Inflammatory macrophage (primary cell): Measurements from ENCODE around the gene CPEB1.
A peak's percentile ranks its signal among the peaks of the same experiment; 100 is the strongest.

ENCODE experiments used
- DNase-seq, 2 donors: peaks; one replicate each; pipeline ENCODE4 v3.0.0-alpha.2; 2020 to 2022

CPEB1 gene

GRCh38 chr15:82595203-82595602 lies 52.0 kb downstream of the CPEB1 start:
- DNase-seq: no peak

GRCh38 chr15:82587805-82588204 lies 59.4 kb downstream of the CPEB1 start:
- no peak for DNase-seq

GRCh38 chr15:82585072-82585471 lies 62.1 kb downstream of the CPEB1 start:
- DNase-seq: peak; percentile 35 to 43

GRCh38 chr15:82580713-82581112 lies 66.5 kb downstream of the CPEB1 start:
- DNase-seq: no peak

GRCh38 chr15:82575335-82575734 lies 71.8 kb downstream of the CPEB1 start:
- DNase-seq: no peak

- no peak for DNase-seq
These were observed 74.2 kb downstream of the CPEB1 start for GRCh38 chr15:82572986-82573385.

- no peak for DNase-seq
These were observed 74.9 kb downstream of the CPEB1 start for GRCh38 chr15:82572311-82572710.

GRCh38 chr15:82571722-82572222 lies 75.4 kb downstream of the CPEB1 start:
- DNase-seq: peak; percentile 45 to 70

- no peak for DNase-seq
These were observed 76.2 kb downstream of the CPEB1 start for GRCh38 chr15:82570721-82571508.

GRCh38 chr15:82569834-82570233 lies 77.3 kb downstream of the CPEB1 start:
- DNase-seq: no peak

- no peak for DNase-seq
These were observed 78.2 kb downstream of the CPEB1 start for GRCh38 chr15:82568986-82569385.

GRCh38 chr15:82567661-82568060 lies 79.5 kb downstream of the CPEB1 start:
- DNase-seq: no peak

GRCh38 chr15:82566690-82567089 lies 80.5 kb downstream of the CPEB1 start:
- DNase-seq: no peak

- no peak for DNase-seq
These were observed 88.7 kb downstream of the CPEB1 start for GRCh38 chr15:82558502-82558901.

- no peak for DNase-seq
These were observed 90.7 kb downstream of the CPEB1 start for GRCh38 chr15:82556315-82557035.

- no peak for DNase-seq
These were observed 92.3 kb downstream of the CPEB1 start for GRCh38 chr15:82554849-82555248.

- no peak for DNase-seq
These were observed 92.8 kb downstream of the CPEB1 start for GRCh38 chr15:82554351-82554750.

GRCh38 chr15:82553846-82554245 lies 93.3 kb downstream of the CPEB1 start:
- no peak for DNase-seq

- DNase-seq: no peak
These were observed 94.3 kb downstream of the CPEB1 start for GRCh38 chr15:82552861-82553260.

- peak; percentile 53 to 80 for DNase-seq
These were observed 95.4 kb downstream of the CPEB1 start for GRCh38 chr15:82551646-82552247.

GRCh38 chr15:82549199-82549665 lies 97.9 kb downstream of the CPEB1 start:
- no peak for DNase-seq

GRCh38 chr15:82548700-82549099 lies 98.5 kb downstream of the CPEB1 start:
- DNase-seq: peak in 1 of 2 donors; percentile 60

- no peak for DNase-seq
These were observed 101.7 kb downstream of the CPEB1 start for GRCh38 chr15:82545478-82545877.
